Fibroblast of skin of abdomen (primary cell): ENCODE data around the gene ITM2A. TPM values are rescaled to one million over a fixed set of nuclear protein-coding genes. Genes with fewer than 3 reads are reported as not detected.
A peak's percentile ranks its signal among the peaks of the same experiment; 100 is the strongest.

Experiments used
- DNase-seq: peaks from one replicate; pipeline ENCODE4 v3.0.0-alpha.2; 2013
- polyA plus RNA-seq, 2 experiments: library from polyadenylated mRNA; unstranded; fragments of 120-200 nt; gene quantifications; one replicate each; pipeline ENCODE4 v1.2.1, GENCODE V29; 2013; ENCODE audit not compliant: insufficient read length in 2 of 2

The ITM2A gene
- polyA plus RNA-seq (2013, experiment 1 of 2; ENCODE audit: insufficient read length): 4.7 TPM
- polyA plus RNA-seq (2013, experiment 2 of 2; ENCODE audit: insufficient read length): 4.3 TPM

- DNase-seq: peak; percentile 5
Observed at GRCh38 chrX:79366873-79367749, at the start of gene ITM2A. Gene ITM2A, minus strand, starts transcription at chrX:79367334. Its CDS starts 119 bp downstream, at chrX:79367215.

- no peak for DNase-seq
Observed at GRCh38 chrX:79415056-79415455, 47.9 kb upstream of the ITM2A start.

GRCh38 chrX:79413963-79414362 is 46.8 kb upstream of the ITM2A start:
- DNase-seq: no peak

- peak; percentile 1 for DNase-seq
Observed at GRCh38 chrX:79412972-79413371, 45.8 kb upstream of the ITM2A start.

GRCh38 chrX:79412166-79412565 is 45.0 kb upstream of the ITM2A start:
- DNase-seq: no peak

- DNase-seq: no peak
Observed at GRCh38 chrX:79409657-79410056, 42.5 kb upstream of the ITM2A start.

- DNase-seq: no peak
Observed at GRCh38 chrX:79408623-79409322, 41.6 kb upstream of the ITM2A start.

- DNase-seq: no peak
Observed at GRCh38 chrX:79400623-79401022, 33.5 kb upstream of the ITM2A start.

GRCh38 chrX:79375340-79375739 is 8.2 kb upstream of the ITM2A start:
- no peak for DNase-seq

GRCh38 chrX:79371640-79372039 is 4.5 kb upstream of the ITM2A start:
- no peak for DNase-seq

GRCh38 chrX:79371101-79371500 is 4.0 kb upstream of the ITM2A start:
- DNase-seq: no peak

- DNase-seq: no peak
Observed at GRCh38 chrX:79369871-79370270, 2.7 kb upstream of the ITM2A start.

GRCh38 chrX:79368441-79368840 is 1.3 kb upstream of the ITM2A start:
- DNase-seq: peak; percentile 21

- DNase-seq: no peak
Observed at GRCh38 chrX:79367907-79368306, 773 bp upstream of the ITM2A start.

- DNase-seq: no peak
Observed at GRCh38 chrX:79366556-79366872, 620 bp downstream of the ITM2A start.

- DNase-seq: no peak
Observed at GRCh38 chrX:79365591-79365990, 1.5 kb downstream of the ITM2A start.

- DNase-seq: no peak
Observed at GRCh38 chrX:79364306-79364705, 2.8 kb downstream of the ITM2A start.

GRCh38 chrX:79361192-79361870 is 5.8 kb downstream of the ITM2A start:
- no peak for DNase-seq

GRCh38 chrX:79336869-79337815 is 30.0 kb downstream of the ITM2A start:
- DNase-seq: no peak

- DNase-seq: no peak
Observed at GRCh38 chrX:79330022-79330421, 37.1 kb downstream of the ITM2A start.

- DNase-seq: no peak
Observed at GRCh38 chrX:79325263-79325958, 41.7 kb downstream of the ITM2A start.
